H1 (cell line): Measurements from ENCODE around the gene SEMA4D. TPM values are rescaled to one million over a fixed set of nuclear protein-coding genes. Genes with fewer than 3 reads are reported as not detected.

Source experiments
- CTCF ChIA-PET: fragments of 300-600 bp; sonication (Branson Sonifier 250); formaldehyde crosslinking; loops from one replicate; lab custom pipeline; 2021; ENCODE audit not compliant: partially characterized antibody; lab: Charles Lee
- POLR2A ChIA-PET: fragments of 300-600 bp; sonication (Branson Sonifier 250); formaldehyde crosslinking; loops from one replicate; lab custom pipeline; 2021; ENCODE audit warnings: inconsistent platforms; ENCODE audit not compliant: partially characterized antibody; lab: Charles Lee
- DNase-seq, 2 experiments: peaks; one replicate each; pipeline versions ENCODE4 v3.0.0 to v3.0.0-alpha.2; 2010 to 2022; ENCODE audit warnings: low spot score in 2 of 2, low read depth in 1 of 2, mixed read lengths in 1 of 2
- FAIRE-seq: peaks from 2 replicates; lab custom pipeline; 2011; peaks lifted over from hg19 to GRCh38; lab: Jason Lieb, UNC
- H2AFZ ChIP-seq: 2 replicates; pipeline ENCODE4 v1.8.1; 2012; ENCODE audit warnings: low read length, inconsistent platforms
- H2AK5ac ChIP-seq: 2 replicates; pipeline ENCODE4 v1.6.1; 2013; ENCODE audit warnings: low read depth, low read length
- H2BK120ac ChIP-seq: replicated peaks from 2 replicates; pipeline ENCODE3; 2013; ENCODE audit warnings: low read depth, low read length, inconsistent platforms
- H2BK12ac ChIP-seq: 2 replicates; pipeline ENCODE4 v1.6.1; 2013; ENCODE audit warnings: low read depth, low read length
- H2BK15ac ChIP-seq: 2 replicates; pipeline ENCODE4 v1.6.1; 2013; ENCODE audit warnings: low read length
- H2BK20ac ChIP-seq: 2 replicates; pipeline ENCODE4 v1.6.1; 2013; ENCODE audit warnings: low read length
- H2BK5ac ChIP-seq: 2 replicates; pipeline ENCODE4 v1.6.1; 2013; ENCODE audit warnings: low read depth, low read length
- H3K14ac ChIP-seq: 2 replicates; pipeline ENCODE4 v1.6.1; 2013; ENCODE audit warnings: inconsistent platforms; ENCODE audit not compliant: insufficient read length
- H3K18ac ChIP-seq: 2 replicates; pipeline ENCODE4 v1.6.1; 2013; ENCODE audit warnings: low read length; ENCODE audit errors: extremely low read depth
- H3K23ac ChIP-seq: 2 replicates; pipeline ENCODE4 v1.6.1; 2013; ENCODE audit warnings: inconsistent platforms; ENCODE audit not compliant: insufficient read length
- H3K23me2 ChIP-seq: 2 replicates; pipeline ENCODE4 v1.6.1; 2013; ENCODE audit warnings: low read depth, low read length
- H3K27ac ChIP-seq: 2 replicates; pipeline ENCODE4 v1.6.1; 2011; ENCODE audit warnings: low read depth, low read length, inconsistent platforms
- H3K27me3 ChIP-seq, 4 experiments: replicated peaks in 1 of 4; 1 replicate in 1 of 4; 2 replicates in 3 of 4; pipeline versions ENCODE4 v1.6.1 to v1.8.1; 2011 to 2013; ENCODE audit warnings: low read length in 3 of 4, mild to moderate bottlenecking in 3 of 4, inconsistent platforms in 2 of 4, mixed read lengths in 2 of 4, moderate library complexity in 1 of 4; ENCODE audit not compliant: control insufficient read depth in 3 of 4, insufficient read depth in 3 of 4; ENCODE audit errors: extremely low read depth in 1 of 4
- H3K36me3 ChIP-seq, 4 experiments: 2 replicates each; pipeline versions ENCODE4 v1.6.1 to v1.8.1; 2011 to 2013; ENCODE audit warnings: mild to moderate bottlenecking in 4 of 4, low read length in 3 of 4, moderate library complexity in 2 of 4, control low read depth in 1 of 4, inconsistent platforms in 1 of 4; ENCODE audit not compliant: insufficient read depth in 4 of 4, control insufficient read depth in 2 of 4
- H3K4ac ChIP-seq: replicated peaks from 2 replicates; pipeline ENCODE3; 2013; ENCODE audit warnings: low read length, low read depth, mixed read lengths, inconsistent platforms; ENCODE audit not compliant: insufficient read length
- H3K4me1 ChIP-seq, 4 experiments: replicated peaks in 1 of 4; 1 replicate in 1 of 4; 2 replicates in 3 of 4; pipeline versions ENCODE4 v1.6.1 to v1.8.1; 2011 to 2013; ENCODE audit warnings: low read length in 3 of 4, inconsistent platforms in 2 of 4, mixed read lengths in 1 of 4; ENCODE audit not compliant: insufficient read depth in 4 of 4, control insufficient read depth in 3 of 4
- H3K4me2 ChIP-seq, 2 experiments: 2 replicates each; pipeline versions ENCODE4 v1.6.1 to v1.8.1; 2011 to 2013; ENCODE audit warnings: low read depth in 2 of 2, low read length in 2 of 2, control low read depth in 1 of 2, inconsistent platforms in 1 of 2, mild to moderate bottlenecking in 1 of 2; ENCODE audit not compliant: insufficient read depth in 1 of 2
- H3K4me3 ChIP-seq, 4 experiments: fragments of 200-600, 300-600 bp in 1 of 4; sonication (generic), shearing (Covaris generic), sonication (Bioruptor Twin) in 1 of 4; 2 replicates each; pipeline versions ENCODE4 v1.5.1 to v1.8.1; 2011 to 2016; ENCODE audit warnings: low read length in 4 of 4, low read depth in 3 of 4, control low read depth in 2 of 4, inconsistent platforms in 2 of 4, mild to moderate bottlenecking in 2 of 4, mixed read lengths in 1 of 4, moderate library complexity in 1 of 4; ENCODE audit not compliant: insufficient read depth in 2 of 4; ENCODE audit errors: extremely low read depth in 1 of 4
- H3K56ac ChIP-seq: replicated peaks from 2 replicates; pipeline ENCODE3; 2013; ENCODE audit warnings: low read depth, mild to moderate bottlenecking, mixed read lengths, low read length, inconsistent platforms; ENCODE audit not compliant: insufficient read length
- H3K79me1 ChIP-seq: 2 replicates; pipeline ENCODE4 v1.6.1; 2013; ENCODE audit warnings: low read depth, low read length, control low read depth
- H3K79me2 ChIP-seq, 2 experiments: 2 replicates each; pipeline versions ENCODE4 v1.6.1 to v1.8.1; 2012 to 2013; ENCODE audit warnings: low read length in 2 of 2, mild to moderate bottlenecking in 2 of 2, inconsistent platforms in 1 of 2; ENCODE audit not compliant: insufficient read depth in 2 of 2, control insufficient read depth in 1 of 2
- H3K9ac ChIP-seq, 4 experiments: replicated peaks in 1 of 4; 1 replicate in 1 of 4; 2 replicates in 3 of 4; pipeline versions ENCODE4 v1.6.1 to v1.8.1; 2011 to 2013; ENCODE audit warnings: low read depth in 3 of 4, low read length in 3 of 4, control low read depth in 2 of 4, mild to moderate bottlenecking in 2 of 4, moderate library complexity in 2 of 4, inconsistent platforms in 1 of 4; ENCODE audit errors: extremely low read depth in 1 of 4
- H3K9me3 ChIP-seq, 2 experiments: 2 replicates each; pipeline versions ENCODE4 v1.6.1 to v1.8.1; 2012 to 2013; ENCODE audit warnings: mild to moderate bottlenecking in 2 of 2, moderate library complexity in 2 of 2, control low read depth in 1 of 2, inconsistent platforms in 1 of 2, low read depth in 1 of 2, low read length in 1 of 2, mixed read lengths in 1 of 2; ENCODE audit not compliant: insufficient read depth in 2 of 2
- H4K20me1 ChIP-seq, 2 experiments: replicated peaks in 1 of 2; 2 replicates each; pipeline versions ENCODE3 to v1.8.1; 2011 to 2013; ENCODE audit warnings: inconsistent platforms in 2 of 2, low read length in 2 of 2, mild to moderate bottlenecking in 1 of 2; ENCODE audit not compliant: insufficient read depth in 2 of 2, control insufficient read depth in 1 of 2
- H4K5ac ChIP-seq: 2 replicates; pipeline ENCODE4 v1.6.1; 2013; ENCODE audit warnings: low read length, low read depth, mixed read lengths, inconsistent platforms; ENCODE audit not compliant: insufficient read length
- H4K8ac ChIP-seq: 2 replicates; pipeline ENCODE4 v1.8.0; 2013; ENCODE audit warnings: mild to moderate bottlenecking, moderate library complexity, low read length, inconsistent platforms; ENCODE audit not compliant: insufficient read depth; ENCODE audit errors: extremely low read depth
- H4K91ac ChIP-seq: replicated peaks from 2 replicates; pipeline ENCODE3; 2013; ENCODE audit warnings: low read length, mixed read lengths, inconsistent platforms; ENCODE audit not compliant: insufficient read length
- CBX5 ChIP-seq: fragments of 300-800, 300-1000 bp; sonication (generic); IDR thresholded peaks from 2 replicates; pipeline ENCODE4 v1.7.1; 2016; ENCODE audit warnings: antibody characterized with exemption, low read length, low read depth
- CBX8 ChIP-seq: fragments of 300-800, 300-1000 bp; sonication (generic); IDR thresholded peaks from 2 replicates; pipeline ENCODE4 v1.7.1; 2016; ENCODE audit warnings: low read depth, low read length, borderline replicate concordance
- CHD2 ChIP-seq: IDR thresholded peaks from 2 replicates; pipeline ENCODE4 v1.6.1; 2012; ENCODE audit warnings: low read length, improper control_type of control experiment
- JUND ChIP-seq: IDR thresholded peaks from 2 replicates; pipeline ENCODE4 v1.6.1; 2011; ENCODE audit warnings: mild to moderate bottlenecking, improper control_type of control experiment, low read length
- POU5F1 ChIP-seq: IDR thresholded peaks from 2 replicates; pipeline ENCODE4 v1.6.1; 2011; ENCODE audit warnings: low read depth, mild to moderate bottlenecking, low read length, moderate library complexity
- RFX5 ChIP-seq: IDR thresholded peaks from 2 replicates; pipeline ENCODE4 v1.6.1; 2011; ENCODE audit warnings: low read depth, low read length, improper control_type of control experiment, borderline replicate concordance
- SAP30 ChIP-seq: fragments of 300-600 bp; sonication (generic); IDR thresholded peaks from 2 replicates; pipeline ENCODE4 v1.7.1; 2012; ENCODE audit warnings: low read length, moderate library complexity, mild to moderate bottlenecking, inconsistent platforms; ENCODE audit not compliant: insufficient read depth, insufficient replicate concordance
- SIN3A ChIP-seq, 2 experiments: IDR thresholded peaks in 1 of 2; conservative IDR thresholded peaks in 1 of 2; 2 replicates each; pipeline ENCODE4 v1.6.1; 2011 to 2012; ENCODE audit warnings: low read length in 2 of 2, improper control_type of control experiment in 1 of 2, low read depth in 1 of 2, mild to moderate bottlenecking in 1 of 2
- SRF ChIP-seq: IDR thresholded peaks from 2 replicates; pipeline ENCODE4 v1.6.1; 2011; ENCODE audit warnings: mild to moderate bottlenecking, low read depth, low read length, moderate library complexity
- TCF12 ChIP-seq: IDR thresholded peaks from 2 replicates; pipeline ENCODE4 v1.6.1; 2011; ENCODE audit warnings: low read depth, mild to moderate bottlenecking, low read length
- TEAD4 ChIP-seq: IDR thresholded peaks from 2 replicates; pipeline ENCODE4 v1.6.1; 2012; ENCODE audit warnings: low read depth, low read length, inconsistent platforms, mixed read lengths
- USF2 ChIP-seq: IDR thresholded peaks from 2 replicates; pipeline ENCODE4 v1.6.1; 2011; ENCODE audit warnings: low read length, improper control_type of control experiment
- WGBS, 2 experiments: shearing (Covaris generic) in 1 of 2; methylation state at CpG; one replicate each; pipeline versions ENCODE4 v1.1.6 to v1.1.7; 2013 to 2015; ENCODE audit warnings: low lambda C conversion rate in 2 of 2, mixed read lengths in 2 of 2, inconsistent platforms in 1 of 2, low coverage in 1 of 2, missing lambda C conversion rate in 1 of 2; ENCODE audit not compliant: insufficient replicate concordance in 2 of 2, insufficient coverage in 1 of 2, insufficient read length in 1 of 2; ENCODE audit errors: extremely low coverage in 1 of 2, missing lambda C conversion rate in 1 of 2; 5-methylcytosine and 5-hydroxymethylcytosine counted together
- polyA plus RNA-seq, 7 experiments: library from polyadenylated mRNA; depleted of rRNA in 3 of 7; stranded (reverse) in 5 of 7; unstranded in 2 of 7; fragments of >200 nt in 5 of 7; fragments of 200-250 nt in 2 of 7; gene quantifications; 1 replicate in 5 of 7; 2 replicates in 1 of 7; 4 replicates in 1 of 7; pipeline versions ENCODE4 v1.2.1 to v1.2.3, GENCODE V29; 2011 to 2013; ENCODE audit warnings: missing spikeins in 2 of 7, mixed read lengths in 2 of 7
- total RNA-seq: library from RNA; stranded (reverse); fragmentation: NEBNext Ultra II Directional; extraction: Animal tissue kit (Norgen Biotek cat#: 25700); gene quantifications from 2 replicates; pipeline ENCODE4 v1.2.1, GENCODE V29; 2021

SEMA4D gene
- total and polyA plus RNA-seq, 2 of the 8 experiments (the other 6 are each of a cell fraction or from before 2014, with no cell fraction given), result 21.0 to 70.4 TPM

GRCh38 chr9:89460551-89460950, 37.4 kb downstream of the SEMA4D start:
- 84% methylated on average over 10 of the region's 10 CpGs; no CpG with 5 or more reads in 1 of the 2 experiments for WGBS, 2 experiments
- no peak overlapping the region for H3K4me3 ChIP-seq
- H2BK20ac ChIP-seq, result no peak overlapping the region
- no peak for DNase-seq
- no peak overlapping the region for H3K4ac ChIP-seq
- H3K36me3 ChIP-seq, result peaks cover 0 to 3% (median 0%) of the 10 kb centered on the region in 4 experiments; a peak in 1 of 8 replicates
- H4K5ac ChIP-seq, result no peak overlapping the region
- H4K20me1 ChIP-seq, result peaks cover 9 to 20% of the 10 kb centered on the region in 2 experiments
- no peak overlapping the region for H3K4me2 ChIP-seq
- no peak overlapping the region for H4K8ac ChIP-seq
- H2BK12ac ChIP-seq, result peak overlapping the region; percentile 81
- no peak overlapping the region for H3K9ac ChIP-seq
- 0 out of 2 replicates have a peak overlapping the region, but pooled peaks have one; percentile 39 for H2AK5ac ChIP-seq
- peaks cover 12 to 91% of the 10 kb centered on the region in 2 experiments for H3K79me2 ChIP-seq
- no peak overlapping the region for H2AFZ ChIP-seq
- H3K14ac ChIP-seq, result no peak overlapping the region
- POLR2A ChIA-PET, result interaction anchor here (1.3 to 2.9 kb wide), 2 partner anchors 11 to 31 kb away, joined by 3 to 10 read pairs; no protein-coding TSS in a partner anchor
- H3K9me3 ChIP-seq, result no peaks in the 10 kb centered on the region
- H4K91ac ChIP-seq, result peak overlapping the region; percentile 29
- H3K23me2 ChIP-seq, result no peaks in the 10 kb centered on the region; the same call in 1 of the 2 replicates
- CTCF ChIA-PET, result interaction anchor here (0.9 to 5.2 kb wide), 8 partner anchors 10 to 133 kb away, joined by 3 to 28 read pairs (median 6); no protein-coding TSS in a partner anchor
- no peak overlapping the region for H2BK120ac ChIP-seq
- peaks cover 46% of the 10 kb centered on the region for H3K79me1 ChIP-seq
- peak overlapping the region; percentile 55; the same call in 1 of the 2 replicates for H2BK15ac ChIP-seq
- H3K56ac ChIP-seq, result no peak overlapping the region
- H3K18ac ChIP-seq, result no peak overlapping the region
- H3K27ac ChIP-seq, result no peak overlapping the region
- H3K4me1 ChIP-seq, result peaks cover 17 to 36% (median 20%) of the 10 kb centered on the region in 4 experiments
- H3K23ac ChIP-seq, result no peak overlapping the region
- peak overlapping the region; percentile 77 for H2BK5ac ChIP-seq
- FAIRE-seq, result no peak
- no peaks in the 10 kb centered on the region for H3K27me3 ChIP-seq
- TF ChIP-seq SAP30 (no peak), RFX5 (no peak), CHD2 (no peak), USF2 (no peak), CBX5 (no peak), SIN3A (conservative IDR thresholded peaks at IDR 0.05 in 1 of 2, IDR thresholded peaks at IDR 0.05 in 1 of 2; ENCODE audit: low read depth in 1 of 2, low read length in 2 of 2) (no peak), JUND (no peak), TEAD4 (no peak), SRF (no peak), TCF12 (no peak), POU5F1 (no peak), CBX8 (no peak)
